Stimulated activated CD4-positive, alpha-beta T cell treated with anti-CD3 and anti-CD28 coated beads, Interleukin-15, amount 100 ng/mL, for 48 hours (primary cell): Measurements from ENCODE around the gene ATRNL1.

ENCODE experiments used
- DNase-seq, 2 donors: peaks; one replicate each; pipeline ENCODE4 v3.0.0-alpha.2; 2020; ENCODE audit warnings: low read depth in 2 of 2

The ATRNL1 gene, protein sequence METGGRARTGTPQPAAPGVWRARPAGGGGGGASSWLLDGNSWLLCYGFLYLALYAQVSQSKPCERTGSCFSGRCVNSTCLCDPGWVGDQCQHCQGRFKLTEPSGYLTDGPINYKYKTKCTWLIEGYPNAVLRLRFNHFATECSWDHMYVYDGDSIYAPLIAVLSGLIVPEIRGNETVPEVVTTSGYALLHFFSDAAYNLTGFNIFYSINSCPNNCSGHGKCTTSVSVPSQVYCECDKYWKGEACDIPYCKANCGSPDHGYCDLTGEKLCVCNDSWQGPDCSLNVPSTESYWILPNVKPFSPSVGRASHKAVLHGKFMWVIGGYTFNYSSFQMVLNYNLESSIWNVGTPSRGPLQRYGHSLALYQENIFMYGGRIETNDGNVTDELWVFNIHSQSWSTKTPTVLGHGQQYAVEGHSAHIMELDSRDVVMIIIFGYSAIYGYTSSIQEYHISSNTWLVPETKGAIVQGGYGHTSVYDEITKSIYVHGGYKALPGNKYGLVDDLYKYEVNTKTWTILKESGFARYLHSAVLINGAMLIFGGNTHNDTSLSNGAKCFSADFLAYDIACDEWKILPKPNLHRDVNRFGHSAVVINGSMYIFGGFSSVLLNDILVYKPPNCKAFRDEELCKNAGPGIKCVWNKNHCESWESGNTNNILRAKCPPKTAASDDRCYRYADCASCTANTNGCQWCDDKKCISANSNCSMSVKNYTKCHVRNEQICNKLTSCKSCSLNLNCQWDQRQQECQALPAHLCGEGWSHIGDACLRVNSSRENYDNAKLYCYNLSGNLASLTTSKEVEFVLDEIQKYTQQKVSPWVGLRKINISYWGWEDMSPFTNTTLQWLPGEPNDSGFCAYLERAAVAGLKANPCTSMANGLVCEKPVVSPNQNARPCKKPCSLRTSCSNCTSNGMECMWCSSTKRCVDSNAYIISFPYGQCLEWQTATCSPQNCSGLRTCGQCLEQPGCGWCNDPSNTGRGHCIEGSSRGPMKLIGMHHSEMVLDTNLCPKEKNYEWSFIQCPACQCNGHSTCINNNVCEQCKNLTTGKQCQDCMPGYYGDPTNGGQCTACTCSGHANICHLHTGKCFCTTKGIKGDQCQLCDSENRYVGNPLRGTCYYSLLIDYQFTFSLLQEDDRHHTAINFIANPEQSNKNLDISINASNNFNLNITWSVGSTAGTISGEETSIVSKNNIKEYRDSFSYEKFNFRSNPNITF (N-terminal part only)

DNA sequence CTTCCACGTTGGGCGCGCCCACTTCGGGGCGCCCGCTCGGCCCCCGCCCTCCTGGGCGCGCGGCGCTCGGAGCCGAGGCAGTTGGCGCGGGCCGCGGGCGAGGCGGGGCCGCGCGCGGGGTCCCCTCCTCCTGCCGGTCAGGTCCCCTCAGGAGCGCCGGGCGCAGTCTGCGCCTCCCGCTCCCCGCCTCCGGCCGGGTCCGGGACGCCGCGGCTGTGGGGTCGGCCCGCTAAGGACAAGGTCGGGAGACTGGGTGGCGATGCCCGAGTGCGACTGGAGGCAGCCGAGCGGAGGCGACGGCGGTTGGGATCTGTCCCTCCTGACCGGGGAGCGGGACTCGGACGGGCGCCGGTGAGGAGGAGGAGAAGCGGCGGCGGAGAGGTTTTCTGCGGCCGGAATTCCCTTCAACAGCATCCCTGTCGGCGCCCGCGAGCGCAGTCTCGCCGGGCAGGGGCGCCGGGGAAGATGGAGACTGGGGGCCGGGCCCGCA lies at the start of gene ATRNL1:
Gene ATRNL1, plus strand, starts transcription at position 80 of the 490 bp plus-strand sequence. Its CDS starts 386 bp downstream, at position 466.
- no peak for DNase-seq

DNA sequence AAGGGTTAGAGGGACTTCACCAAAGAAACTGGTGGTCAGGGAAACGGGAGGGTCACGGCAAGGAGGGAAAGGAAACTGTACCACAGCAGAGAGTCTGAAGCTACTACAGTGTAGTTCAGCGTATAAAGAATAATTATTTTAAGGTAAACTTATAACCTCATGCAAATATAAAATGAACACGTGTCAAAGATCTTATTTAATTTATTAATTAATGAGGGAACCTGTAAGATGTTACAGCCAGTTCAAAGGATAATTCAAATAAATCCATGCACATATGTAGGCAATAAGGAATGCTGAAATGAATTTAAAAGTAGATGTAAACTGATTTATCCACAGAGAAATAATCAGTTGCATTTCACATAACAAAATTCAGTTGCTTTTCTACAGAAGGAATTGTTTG lies 49.4 kb upstream of the ATRNL1 start:
- DNase-seq, result no peak

DNA sequence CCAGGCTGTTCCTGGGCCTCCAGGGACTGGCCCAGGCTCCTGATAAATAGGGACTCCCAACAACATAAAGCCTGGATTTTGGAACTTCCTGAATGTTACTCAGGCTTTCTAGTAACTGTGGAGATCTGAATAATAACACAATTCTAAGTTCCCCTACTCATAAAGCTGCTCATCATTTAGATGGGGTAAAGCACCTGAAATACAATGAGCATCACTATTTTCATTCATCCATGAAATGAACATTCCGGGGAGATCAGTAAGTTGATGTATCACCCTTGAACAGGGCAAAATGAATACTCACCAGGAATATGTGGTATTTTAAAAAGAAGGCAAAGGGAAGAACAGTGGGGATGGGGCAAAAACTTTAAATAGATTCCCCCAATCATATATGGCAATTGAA lies 48.3 kb upstream of the ATRNL1 start:
- no peak for DNase-seq

DNA sequence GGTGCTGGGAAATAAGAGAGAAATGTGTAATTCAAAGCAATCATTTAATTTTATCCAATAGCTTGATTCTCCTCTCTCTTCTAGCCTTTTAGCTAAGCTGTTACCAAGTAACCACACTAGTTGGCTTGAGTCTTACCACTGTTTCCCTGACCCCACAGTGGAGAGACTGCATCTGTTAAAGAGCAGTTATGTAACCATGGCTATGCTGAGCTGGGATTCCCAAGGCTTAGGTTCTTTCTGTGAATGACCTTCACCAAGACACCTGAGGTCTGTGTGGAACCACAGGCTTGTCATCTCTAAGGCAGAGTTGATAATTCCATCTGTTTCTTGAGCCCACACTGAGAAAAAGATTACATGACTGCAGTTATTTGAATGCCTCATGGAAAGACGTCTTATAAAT lies 47.7 kb upstream of the ATRNL1 start:
- DNase-seq, result no peak

DNA sequence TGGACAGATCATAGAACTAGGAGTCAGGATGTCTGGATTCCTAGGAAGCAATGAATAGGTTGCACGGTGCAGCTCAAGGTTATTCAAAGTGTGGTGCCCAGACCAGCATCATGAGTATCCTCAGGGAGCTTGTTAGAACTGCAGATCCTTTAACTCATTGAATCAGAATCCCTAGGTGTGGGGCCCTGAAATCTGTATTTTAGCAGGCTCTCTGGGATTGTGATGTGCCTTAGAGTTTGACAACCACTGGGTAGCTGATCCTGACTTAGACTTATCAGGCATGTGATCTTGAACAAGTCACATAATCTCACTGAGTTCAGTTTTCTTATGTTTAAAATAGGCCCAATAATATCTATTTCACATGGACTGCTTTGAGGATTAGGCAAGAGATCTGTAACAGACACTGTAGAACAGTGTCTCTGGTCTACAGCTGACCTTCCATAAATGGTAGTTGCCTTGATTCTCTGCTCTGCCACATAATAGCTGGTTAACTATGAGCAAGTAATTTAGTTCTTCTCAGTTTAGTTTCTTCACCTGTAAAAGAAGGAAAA lies 46.4 kb upstream of the ATRNL1 start:
- no peak for DNase-seq

DNA sequence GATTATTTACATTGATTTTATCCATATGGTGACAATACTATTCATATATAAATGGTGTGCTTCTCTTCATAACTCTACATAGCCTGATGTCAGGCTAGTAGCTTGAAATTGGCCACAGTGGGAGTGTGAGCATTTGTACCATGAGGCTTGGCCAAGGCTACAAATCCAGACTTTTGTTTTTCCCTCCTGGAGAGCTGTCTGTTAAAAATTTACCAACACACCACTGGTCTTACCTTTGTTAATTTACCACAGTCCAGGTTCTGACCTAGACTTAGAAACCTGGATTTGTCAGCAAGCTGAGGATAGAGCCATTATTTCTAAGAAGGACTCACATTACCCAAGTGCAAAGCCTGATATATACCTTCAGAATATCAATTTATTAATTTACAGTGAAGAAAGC lies 45.5 kb upstream of the ATRNL1 start:
- no peak for DNase-seq

DNA sequence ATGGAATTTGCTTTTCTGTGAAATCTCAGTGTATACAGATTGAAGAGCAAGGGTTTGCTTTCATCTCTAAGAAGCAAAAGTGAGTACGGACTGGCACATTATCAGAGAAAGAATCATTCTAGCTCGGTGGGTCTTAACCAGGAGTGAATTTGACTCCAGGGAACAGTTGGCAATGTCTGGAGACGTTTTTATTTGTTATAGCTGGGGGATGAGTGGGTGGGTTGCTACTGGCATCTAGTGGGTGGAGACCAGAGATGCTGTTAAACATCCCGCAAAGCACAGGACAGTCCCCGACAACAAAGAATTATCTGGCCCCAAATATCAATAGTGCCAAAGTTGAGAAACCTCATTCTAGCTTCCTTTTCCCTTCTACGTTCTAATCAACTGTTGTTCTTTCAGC lies 43.8 kb upstream of the ATRNL1 start:
- no peak for DNase-seq

DNA sequence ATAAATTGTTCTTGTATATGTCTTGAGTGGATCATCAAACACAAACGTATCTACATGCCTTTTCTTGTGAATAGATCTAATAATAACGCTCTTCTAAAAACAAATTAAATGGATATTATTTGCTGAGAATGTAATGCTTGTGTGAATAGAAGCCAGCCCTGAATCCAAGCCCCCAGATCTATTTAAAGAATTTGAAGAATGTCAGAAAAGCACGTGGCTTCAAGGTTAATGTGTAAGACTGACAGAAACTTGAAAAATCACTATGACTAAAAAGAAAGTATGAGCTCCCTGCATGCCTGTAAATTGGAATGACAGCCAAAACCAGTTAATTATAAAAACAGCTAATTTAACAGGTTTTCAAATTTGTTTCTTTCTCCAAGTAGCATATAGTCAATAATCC lies 43.2 kb upstream of the ATRNL1 start:
- DNase-seq, result no peak

DNA sequence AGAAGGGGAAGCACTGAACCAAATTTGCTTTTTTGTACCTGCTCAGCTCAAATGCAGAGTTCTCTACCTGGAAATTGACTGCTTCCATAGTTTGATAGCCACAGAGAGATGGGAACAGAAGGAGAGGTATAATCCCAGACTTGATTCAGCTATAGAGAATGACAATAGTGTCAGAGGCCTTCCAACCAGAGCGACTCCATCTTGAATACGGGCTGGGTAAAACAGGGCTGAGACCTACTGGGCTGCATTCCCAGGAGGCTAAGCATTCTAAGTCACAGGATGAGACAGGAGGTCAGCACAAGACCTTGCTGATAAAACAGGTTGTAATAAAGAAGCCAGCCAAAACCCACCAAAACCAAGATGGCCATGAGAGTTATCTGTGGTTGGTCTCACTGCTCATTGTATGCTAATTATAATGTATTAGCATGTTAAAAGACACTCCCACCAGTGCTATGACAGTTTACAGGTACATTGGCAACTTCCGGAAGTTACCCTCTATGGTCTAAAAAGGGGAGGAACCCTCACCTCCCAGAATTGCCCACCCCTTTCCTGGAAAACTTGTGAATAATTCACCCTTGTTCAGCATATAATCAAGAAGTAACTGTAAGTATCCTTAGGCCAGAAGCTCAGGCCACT lies 42.7 kb upstream of the ATRNL1 start:
- DNase-seq, result no peak

DNA sequence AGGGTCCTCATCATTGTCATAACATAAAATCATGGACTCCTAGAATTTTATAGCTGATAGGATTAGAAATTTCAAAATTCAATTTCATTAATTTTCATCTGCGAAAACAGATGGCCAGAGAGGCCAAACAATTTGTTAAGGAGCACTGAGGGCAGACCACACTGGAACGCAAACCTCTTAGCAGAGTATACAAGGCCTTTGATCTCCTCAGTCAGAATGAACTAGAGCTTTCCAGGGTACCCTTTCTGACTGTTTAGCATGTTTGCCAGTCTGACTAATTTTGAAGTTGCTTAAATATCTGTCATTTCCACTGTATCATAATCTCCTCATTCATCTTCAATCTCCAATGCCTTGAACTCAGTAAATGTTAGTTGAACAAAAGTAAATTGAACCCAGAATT lies 41.9 kb upstream of the ATRNL1 start:
- DNase-seq, result no peak

DNA sequence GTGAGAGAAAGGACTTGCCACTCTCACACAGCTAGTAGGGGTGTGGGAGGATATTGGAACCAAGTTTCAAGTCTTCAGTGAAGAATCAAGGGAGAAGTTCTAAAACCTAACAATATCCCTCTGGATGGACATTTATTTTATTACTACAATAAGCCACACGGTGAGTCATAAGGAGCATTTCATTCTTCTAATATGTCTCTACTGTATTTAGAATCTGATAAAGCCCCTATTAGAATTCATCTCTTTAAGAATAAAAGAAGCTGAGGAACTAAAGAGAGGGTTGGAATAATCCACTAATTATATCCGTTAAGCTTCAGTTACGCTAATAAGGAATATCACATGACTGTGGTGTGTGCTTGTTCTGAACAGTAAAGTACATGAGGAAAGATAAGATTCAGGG lies 40.9 kb upstream of the ATRNL1 start:
- DNase-seq, result no peak

DNA sequence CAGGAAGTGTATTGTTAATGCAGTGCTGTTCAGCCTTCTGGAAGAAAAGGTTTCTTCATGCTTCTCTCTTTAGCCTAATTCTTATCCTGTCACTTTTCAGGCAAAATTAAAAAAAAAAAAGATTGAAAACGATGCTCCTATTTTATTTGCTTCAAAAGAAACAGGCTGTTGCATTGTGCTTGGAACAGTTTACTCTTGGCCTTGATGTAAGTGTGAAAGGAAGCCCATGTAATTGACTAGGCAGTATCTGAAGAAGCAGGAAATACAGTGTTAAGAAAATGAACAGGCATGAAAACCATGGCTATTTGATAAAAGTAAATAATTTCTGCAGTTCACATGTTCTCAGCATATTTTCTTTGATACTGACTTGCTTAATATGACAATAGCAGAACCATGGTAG lies 40.4 kb upstream of the ATRNL1 start:
- DNase-seq, result no peak

DNA sequence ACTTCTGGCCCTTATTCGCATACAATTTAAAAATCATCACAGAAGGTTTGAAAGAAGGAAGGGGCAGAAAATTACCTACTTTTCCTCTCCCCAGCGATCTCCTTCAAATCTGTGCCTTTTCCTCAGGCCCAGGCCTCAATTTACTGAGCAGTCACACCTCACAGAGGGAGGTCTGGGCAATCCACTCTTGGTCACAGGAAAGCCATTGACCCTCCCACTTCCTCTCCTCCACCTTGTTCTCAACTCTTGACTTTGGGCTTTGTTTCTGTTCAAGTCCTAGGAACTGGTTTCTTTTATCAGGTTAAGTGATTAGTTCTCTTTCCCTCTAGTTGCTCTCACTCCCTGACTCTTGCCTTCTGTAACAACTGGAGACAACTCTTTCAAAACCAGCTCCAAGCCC lies 37.0 kb upstream of the ATRNL1 start:
- no peak for DNase-seq

DNA sequence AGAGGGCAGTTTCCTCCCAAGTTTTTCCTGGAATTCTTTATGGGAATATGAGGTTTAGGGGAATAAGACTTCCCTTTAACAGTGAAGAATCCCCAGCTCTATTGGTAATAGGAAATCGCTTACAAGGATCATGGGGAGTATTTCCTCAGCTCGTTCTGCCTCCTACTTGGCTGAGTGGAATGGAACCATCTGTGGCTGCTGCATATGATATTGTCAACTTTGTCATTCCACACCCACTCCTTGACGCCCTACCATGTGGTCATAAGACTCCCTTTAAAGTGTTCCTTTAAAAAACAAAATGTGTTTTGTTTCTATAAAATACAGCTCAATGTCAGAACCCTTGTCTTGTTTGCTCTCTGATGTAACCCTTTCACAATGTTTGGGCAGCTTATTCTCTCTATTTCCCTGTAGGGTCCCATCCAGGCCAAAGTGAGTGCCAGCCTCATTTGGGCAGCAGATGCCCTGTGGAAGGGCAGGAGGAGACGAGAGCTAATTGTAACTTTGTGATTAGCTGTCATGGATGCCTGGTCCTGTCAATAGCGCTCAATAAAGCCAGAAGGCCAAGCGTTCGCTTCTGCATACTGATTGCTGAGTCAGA lies 33.8 kb upstream of the ATRNL1 start:
- DNase-seq, result no peak

DNA sequence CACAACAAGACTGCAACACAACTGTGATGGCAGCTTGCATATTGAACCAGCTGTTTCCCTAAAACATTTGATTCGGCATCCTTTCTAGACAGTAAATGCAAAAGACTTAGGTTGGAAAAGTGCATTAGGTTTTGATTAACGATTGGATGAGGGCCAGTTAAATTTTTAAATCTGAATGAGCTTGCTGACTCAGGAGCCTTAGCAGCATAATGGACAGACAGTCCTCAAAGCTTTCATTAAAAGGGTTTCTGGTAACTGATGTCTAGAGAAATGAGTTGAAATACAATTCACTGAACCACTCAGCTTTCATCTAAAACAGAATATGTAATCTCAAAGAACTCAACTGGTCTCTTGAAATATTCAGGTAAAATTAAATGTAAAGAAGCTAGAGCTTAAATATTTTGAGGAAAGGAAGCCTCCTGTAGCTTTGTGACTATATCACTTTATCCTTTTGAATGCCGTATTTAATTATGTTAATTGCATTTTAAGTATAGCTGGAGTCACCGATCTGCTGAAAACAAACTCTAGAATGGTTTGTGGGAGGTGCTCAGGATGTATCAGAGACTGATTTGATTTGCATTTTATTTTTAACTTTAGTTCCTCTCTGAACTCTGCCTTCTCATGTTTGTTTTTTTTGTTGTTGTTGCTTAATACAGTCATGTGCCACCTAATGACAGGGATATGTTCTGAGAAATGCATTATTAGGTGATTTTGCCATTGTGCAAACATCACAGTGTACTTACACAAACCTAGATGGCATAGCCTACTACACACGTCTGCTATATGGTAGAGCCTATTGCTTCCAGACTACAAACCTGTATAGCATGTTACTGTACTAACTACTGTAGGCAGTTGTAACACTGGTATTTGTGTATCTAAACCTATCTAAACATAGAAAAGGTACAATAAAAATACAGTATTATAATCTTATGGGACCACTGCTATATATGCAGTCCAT lies 29.2 kb upstream of the ATRNL1 start:
- no peak for DNase-seq

DNA sequence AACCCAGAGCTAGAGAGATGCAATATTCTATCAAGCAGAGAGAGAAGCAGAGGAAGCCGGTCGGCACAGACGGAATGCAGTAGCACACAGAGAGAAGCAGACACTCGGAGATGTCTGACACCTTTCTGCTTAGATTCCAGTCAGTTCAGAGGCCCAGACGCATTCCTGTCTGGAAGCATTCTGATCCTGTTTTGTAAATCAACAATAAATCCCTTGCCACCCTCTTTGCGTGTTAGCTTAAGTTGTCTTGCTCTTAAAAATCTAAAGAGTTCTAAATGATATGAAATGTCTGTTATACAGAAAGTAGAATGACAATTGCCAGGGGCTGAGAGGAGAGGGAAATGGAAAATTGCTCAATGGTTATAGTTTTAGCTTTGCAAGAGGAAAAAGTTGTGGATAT lies 27.4 kb upstream of the ATRNL1 start:
- DNase-seq, result no peak

DNA sequence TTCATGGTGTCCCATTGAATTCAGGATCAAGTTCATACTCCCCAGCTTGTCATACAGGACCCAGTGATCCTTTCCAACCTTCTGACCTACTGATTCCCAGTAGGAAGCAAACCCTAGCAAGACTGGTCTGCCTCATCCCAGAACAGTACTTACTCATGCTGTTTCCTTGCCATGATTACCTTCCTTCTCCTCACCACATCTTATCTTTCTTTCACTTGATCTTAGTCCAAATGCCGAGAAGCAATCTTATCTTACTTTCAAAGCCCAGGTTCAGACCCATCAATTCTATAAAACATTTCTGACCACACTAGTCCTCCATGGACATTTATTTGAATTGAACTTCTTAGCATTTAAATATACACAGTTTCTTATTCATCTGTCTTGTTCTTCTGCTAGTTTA lies 26.6 kb upstream of the ATRNL1 start:
- no peak for DNase-seq

DNA sequence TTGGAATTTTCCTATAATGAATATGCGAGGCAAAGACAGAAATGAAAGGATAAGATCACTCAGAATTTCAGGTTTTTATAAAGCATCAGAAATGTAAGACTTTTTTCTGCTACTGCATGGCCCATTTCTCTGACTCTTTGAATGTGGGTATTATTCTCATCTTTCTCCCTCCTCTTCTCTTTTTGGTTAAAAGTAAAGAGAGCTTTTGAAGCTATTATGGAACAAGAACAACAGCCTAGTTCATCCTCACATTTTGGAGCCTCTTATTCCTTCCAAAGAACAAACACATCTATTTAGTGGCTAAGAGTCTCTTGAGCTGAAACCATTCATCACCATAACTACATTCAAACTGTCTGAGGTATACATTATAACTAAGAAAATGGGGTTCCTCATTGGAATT lies 19.4 kb upstream of the ATRNL1 start:
- DNase-seq, result no peak

DNA sequence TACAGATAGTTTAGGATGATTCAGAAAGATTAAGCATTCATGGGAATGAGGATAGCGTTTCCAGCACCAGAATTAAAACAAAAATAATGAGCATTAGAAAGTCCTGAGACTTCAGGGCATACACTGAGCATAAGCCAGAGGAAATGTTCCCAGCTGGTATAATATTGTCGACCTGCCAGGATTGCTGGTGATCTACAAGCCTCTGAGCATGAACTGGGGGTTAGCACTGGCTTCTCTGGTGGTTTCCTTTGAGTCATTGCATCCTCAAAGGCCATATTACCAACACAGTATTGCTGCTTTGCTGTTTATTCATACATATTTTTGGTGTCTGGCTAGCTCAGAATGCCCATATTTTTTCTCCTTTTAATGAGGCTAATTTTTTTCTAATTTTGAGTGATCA lies 10.7 kb upstream of the ATRNL1 start:
- DNase-seq, result no peak
